GM19452 (cell line): ENCODE data around the gene MAL.
"Not testable (repeated sequence)": the region's sequence is repeated elsewhere in the genome, so short reads cannot be mapped to it uniquely, and the experiment has no call there.

ENCODE experiments used
- ATAC-seq: cut with Tn5 transposase; IDR thresholded peaks from one replicate; pipeline ENCODE4 v1.9.1; 2021; ENCODE audit not compliant: unreplicated experiment

Gene MAL

GRCh38 chr2:95087379-95087778, 61.9 kb downstream of the MAL start:
- no peak for ATAC-seq

GRCh38 chr2:95091885-95092555, 66.5 kb downstream of the MAL start:
- ATAC-seq = no peak

- ATAC-seq = not testable (repeated sequence)
Measured at GRCh38 chr2:95098273-95098672, 72.8 kb downstream of the MAL start.

GRCh38 chr2:95099910-95100309, 74.4 kb downstream of the MAL start:
- no peak for ATAC-seq
